HG03064 (cell line): ENCODE data around the gene CR1L.
"Not testable (repeated sequence)": the region's sequence is repeated elsewhere in the genome, so short reads cannot be mapped to it uniquely, and the experiment has no call there.

ENCODE experiments used
- ATAC-seq: cut with Tn5 transposase; IDR thresholded peaks from one replicate; pipeline ENCODE4 v1.9.1; 2021; ENCODE audit warnings: low read depth; ENCODE audit not compliant: unreplicated experiment

The CR1L gene

GRCh38 chr1:207645635-207646081 is 725 bp downstream of the CR1L start:
- no peak for ATAC-seq

GRCh38 chr1:207646171-207646570 is 1.2 kb downstream of the CR1L start:
- no peak for ATAC-seq

GRCh38 chr1:207646944-207647579 is 2.1 kb downstream of the CR1L start:
- no peak for ATAC-seq

- no peak for ATAC-seq
These were observed 2.9 kb downstream of the CR1L start for GRCh38 chr1:207647671-207648333.

GRCh38 chr1:207648334-207649209 is 3.6 kb downstream of the CR1L start:
- ATAC-seq = no peak

GRCh38 chr1:207649210-207649753 is 4.3 kb downstream of the CR1L start:
- no peak for ATAC-seq

- no peak for ATAC-seq
These were observed 5.1 kb downstream of the CR1L start for GRCh38 chr1:207649865-207650580.

- ATAC-seq = no peak
These were observed 6.7 kb downstream of the CR1L start for GRCh38 chr1:207651583-207651982.

- ATAC-seq = no peak
These were observed 9.4 kb downstream of the CR1L start for GRCh38 chr1:207654320-207654719.

GRCh38 chr1:207658408-207658807 is 13.5 kb downstream of the CR1L start:
- no peak for ATAC-seq

- no peak for ATAC-seq
These were observed 14.1 kb downstream of the CR1L start for GRCh38 chr1:207658904-207659485.

GRCh38 chr1:207659545-207660153 is 14.7 kb downstream of the CR1L start:
- no peak for ATAC-seq

GRCh38 chr1:207661420-207661819 is 16.5 kb downstream of the CR1L start:
- ATAC-seq = not testable (repeated sequence)

- ATAC-seq = no peak
These were observed 21.4 kb downstream of the CR1L start for GRCh38 chr1:207666342-207666741.

- no peak for ATAC-seq
These were observed 24.6 kb downstream of the CR1L start for GRCh38 chr1:207669528-207670009.

GRCh38 chr1:207670192-207670591 is 25.3 kb downstream of the CR1L start:
- no peak for ATAC-seq

- no peak for ATAC-seq
These were observed 26.1 kb downstream of the CR1L start for GRCh38 chr1:207670997-207671396.

GRCh38 chr1:207672522-207673130 is 27.7 kb downstream of the CR1L start:
- no peak for ATAC-seq

GRCh38 chr1:207673399-207673798 is 28.5 kb downstream of the CR1L start:
- ATAC-seq = no peak
